Heart right ventricle (tissue), 16 donors: Measurements from ENCODE around the gene ERP44. TPM values are rescaled to one million over a fixed set of nuclear protein-coding genes. Genes with fewer than 3 reads are reported as not detected.
"Not testable (repeated sequence)": the region's sequence is repeated elsewhere in the genome, so short reads cannot be mapped to it uniquely, and the experiment has no call there.

Experiments used
- ATAC-seq, 8 donors: fragments of 200-7000 bp; cut with Tn5 transposase; one replicate each; pipeline ENCODE4 v1.9.1; 2020; ENCODE audit warnings: mild to moderate bottlenecking in 8 of 8, moderate library complexity in 8 of 8, moderate number of reproducible peaks in 1 of 8
- DNase-seq, 2 donors: peaks; one replicate each; pipeline ENCODE4 v3.0.0-alpha.2; 2020
- H3K27ac ChIP-seq, 10 donors: fragments of 200-600 bp; sonication (generic) in 2 of 10; one replicate each; pipeline versions ENCODE4 v1.5.0 to v1.8.0; 2020 to 2022; ENCODE audit warnings: mild to moderate bottlenecking in 3 of 10
- H3K27me3 ChIP-seq, 7 donors: fragments of 200-600 bp; one replicate each; pipeline ENCODE4 v1.8.0; 2021 to 2022; ENCODE audit warnings: mild to moderate bottlenecking in 2 of 7
- H3K36me3 ChIP-seq, 9 donors: fragments of 200-600 bp; sonication (generic) in 1 of 9; one replicate each; pipeline versions ENCODE4 v1.5.0 to v1.8.0; 2020 to 2022; ENCODE audit warnings: mild to moderate bottlenecking in 2 of 9
- H3K4me1 ChIP-seq, 9 donors: fragments of 200-600 bp; sonication (generic) in 1 of 9; one replicate each; pipeline versions ENCODE4 v1.5.0 to v1.8.0; 2020 to 2022; ENCODE audit warnings: mild to moderate bottlenecking in 4 of 9
- H3K4me3 ChIP-seq, 10 donors: fragments of 200-600 bp; sonication (generic) in 2 of 10; one replicate each; pipeline versions ENCODE4 v1.5.0 to v1.8.0; 2020 to 2022; ENCODE audit warnings: mild to moderate bottlenecking in 7 of 10, moderate library complexity in 2 of 10
- H3K9me3 ChIP-seq, 11 donors: fragments of 200-600 bp in 10 of 11; sonication (generic) in 2 of 11; one replicate each; pipeline versions ENCODE4 v1.5.0 to v1.8.0; 2013 to 2022; ENCODE audit warnings: mild to moderate bottlenecking in 2 of 11, control low read depth in 1 of 11, moderate library complexity in 1 of 11
- CTCF ChIP-seq, 9 donors: fragments of 200-600 bp; sonication (generic) in 2 of 9; IDR thresholded peaks; one replicate each; pipeline versions ENCODE4 v1.5.0 to v1.8.0; 2021 to 2022; ENCODE audit warnings: antibody characterized with exemption in 9 of 9, mild to moderate bottlenecking in 5 of 9, moderate library complexity in 1 of 9
- whole genome bisulfite sequencing, 2 donors: extraction: QIAGEN DNeasy Blood & Tissue Kit; methylation state at CpG; one replicate each; pipeline ENCODE4 v1.1.7; 2013; ENCODE audit warnings: inconsistent platforms in 1 of 2; 5-methylcytosine and 5-hydroxymethylcytosine counted together
- intact Hi-C, 10 donors: fragments of 100-400 bp; cut with DNase I; formaldehyde crosslinking; loops; one replicate each; pipeline versions ENCODE4 v1.11.1 to v1.14.2; 2022
- polyA plus RNA-seq, 2 donors: library from polyadenylated mRNA; stranded (reverse); fragments of 200-250 nt; gene quantifications; one replicate each; pipeline ENCODE4 v1.2.3, GENCODE V29; 2013
- total RNA-seq, 10 donors: library from RNA; stranded (reverse); fragmentation: NEBNext Ultra II Directional in 3 of 10; extraction: Animal tissue kit (Norgen Biotek cat#: 25700) in 3 of 10; gene quantifications; one replicate each; pipeline versions ENCODE4 v1.2.1 to v1.2.4, GENCODE V29; 2021 to 2023
- donor health status: Arrhythmogenic right ventricular cardiomyopathy.
- donor health status: ischemic (EF 13 %, LVEDD 7.1; RV severe dilation, severe dysfunction).
- donor health status: healthy with polysubstance abuse.
- donor health status: DM: no; HTN: yes; CAD: no.
- donor health status: DM: no; HTN: no; CAD: no.
- donor health status: ischemic (EF 25% LVEDD 6.9; RV normal size, moderate dysfunction).
- donor health status: ischemic (EF 25% LVEDD 5.7; RV mildly dilated, moderate dysfunction).
- donor health status: healthy.
- donor health status: DM: yes; HTN: yes; CAD: no.
- donor health status: Ischemic cardiomyopathy.
- donor health status: ischemic (EF 35%, LVEDD 5.7; RV mildly dilated, moderate dysfunction).
- donor health status: nonischemic (EF 11% LVEDD 7.7; RV severe dilation, severe dysfunction).
- donor health status: DM: yes; HTN: yes; CAD: no.
- donor health status: PGD.
- donor health status: ischemic (EF 29% LVEDD 5.4; RV normal size, mild dysfunction).
- donor health status: nonischemic (EF 23%, LVEDD 6.1; RV moderate dilation, normal function).

The ERP44 gene
- total and polyA plus RNA-seq, 12 donors, result 11.9 to 19.8 (median 15.2) TPM

- Histone ChIP-seq H3K36me3 (peaks cover 0 to 46% (median 7%) of the 10 kb centered on the region in 9 donors), H3K27ac (no peak overlapping the region), H3K4me1 (no peaks in the 10 kb centered on the region), H3K27me3 (no peaks in the 10 kb centered on the region), H3K4me3 (no peak overlapping the region), H3K9me3 (peaks cover 0 to 26% (median 8%) of the 10 kb centered on the region in 11 donors)
- 88 to 90% methylated on average over 22 of the region's 22 CpGs for WGBS, 2 donors
- ATAC-seq (no peak), DNase-seq (no peak)
- TF ChIP-seq CTCF (IDR thresholded peaks at IDR 0.05), result no peak
- intact Hi-C loops, result no loop called here
These were observed 100.5 kb downstream of the ERP44 start for GRCh38 chr9:99998266-99998665.

- DNase-seq, H3K4me1 ChIP-seq, H3K27me3 ChIP-seq, H3K4me3 ChIP-seq, ATAC-seq, intact Hi-C loops, H3K27ac ChIP-seq: not testable (repeated sequence)
- Histone ChIP-seq H3K9me3 (peaks cover 0 to 64% (median 10%) of the 10 kb centered on the region in 11 donors), H3K36me3 (peaks cover 0 to 26% (median 0%) of the 10 kb centered on the region in 9 donors)
- WGBS, 2 donors, result 95 to 97% methylated on average over 2 of the region's 2 CpGs
These were observed 108.3 kb downstream of the ERP44 start for GRCh38 chr9:99990508-99990907.

- ATAC-seq, result no peak
These were observed 112.2 kb downstream of the ERP44 start for GRCh38 chr9:99986642-99987041.

GRCh38 chr9:99980598-99980997 lies 118.2 kb downstream of the ERP44 start:
- no peak for DNase-seq
- no peaks in the 10 kb centered on the region for H3K27me3 ChIP-seq
- WGBS, 2 donors, result 70 to 79% methylated on average over 2 of the region's 2 CpGs

More at GRCh38 chr9:99986642-99987041, 112.2 kb downstream of the ERP44 start:
- Histone ChIP-seq H3K4me1 (no peaks in the 10 kb centered on the region), H3K27me3 (no peaks in the 10 kb centered on the region), H3K4me3 (no peak overlapping the region), H3K9me3 (peaks cover 0 to 34% (median 9%) of the 10 kb centered on the region in 11 donors), H3K27ac (no peak overlapping the region), H3K36me3 (peaks cover 0 to 59% (median 4%) of the 10 kb centered on the region in 9 donors)
- no peak for TF ChIP-seq CTCF (IDR thresholded peaks at IDR 0.05)
- intact Hi-C loops, result no loop called here
- DNase-seq, result no peak

More at GRCh38 chr9:99980598-99980997, 118.2 kb downstream of the ERP44 start:
- intact Hi-C loops, result no loop called here
- Histone ChIP-seq H3K36me3 (peaks cover 0 to 59% (median 0%) of the 10 kb centered on the region in 9 donors), H3K4me3 (no peak overlapping the region), H3K4me1 (peaks cover 0 to 5% (median 0%) of the 10 kb centered on the region in 9 donors), H3K9me3 (no peaks in the 10 kb centered on the region), H3K27ac (no peak overlapping the region)
- ATAC-seq, result peak in 1 of 8 donors; percentile 41
- TF ChIP-seq CTCF (IDR thresholded peaks at IDR 0.05), result no peak
